GM18507 (cell line): ENCODE data around the gene LHX4.

Experiments used
- DNase-seq: peaks from one replicate; pipeline ENCODE4 v3.0.0; 2011; ENCODE audit warnings: low read depth; ENCODE audit not compliant: insufficient read length; ENCODE audit errors: extremely low spot score
- FAIRE-seq: peaks from 2 replicates; lab custom pipeline; 2011; peaks lifted over from hg19 to GRCh38; lab: Jason Lieb, UNC

The LHX4 gene

GRCh38 chr1:180253585-180254495 is 23.8 kb downstream of the LHX4 start:
- DNase-seq (no peak), FAIRE-seq (no peak)

GRCh38 chr1:180254496-180254819 is 24.4 kb downstream of the LHX4 start:
- no peak for FAIRE-seq

GRCh38 chr1:180254854-180255253 is 24.8 kb downstream of the LHX4 start:
- no peak for DNase-seq
- FAIRE-seq: no peak

More at GRCh38 chr1:180254496-180254819, 24.4 kb downstream of the LHX4 start:
- no peak for DNase-seq

- DNase-seq: no peak
- FAIRE-seq: no peak
These were observed 25.7 kb downstream of the LHX4 start for GRCh38 chr1:180255536-180256340.

GRCh38 chr1:180256341-180257027 is 26.4 kb downstream of the LHX4 start:
- DNase-seq (no peak), FAIRE-seq (no peak)

GRCh38 chr1:180257028-180257386 is 26.9 kb downstream of the LHX4 start:
- FAIRE-seq (no peak), DNase-seq (no peak)

GRCh38 chr1:180257486-180257885 is 27.4 kb downstream of the LHX4 start:
- DNase-seq (no peak), FAIRE-seq (no peak)

GRCh38 chr1:180258290-180258689 is 28.2 kb downstream of the LHX4 start:
- no peak for DNase-seq
- FAIRE-seq: no peak

GRCh38 chr1:180258935-180259334 is 28.9 kb downstream of the LHX4 start:
- DNase-seq (no peak), FAIRE-seq (no peak)

- FAIRE-seq (no peak), DNase-seq (no peak)
These were observed 29.6 kb downstream of the LHX4 start for GRCh38 chr1:180259431-180260338.

GRCh38 chr1:180260541-180260940 is 30.5 kb downstream of the LHX4 start:
- FAIRE-seq (no peak), DNase-seq (no peak)

GRCh38 chr1:180261030-180261429 is 31.0 kb downstream of the LHX4 start:
- no peak for FAIRE-seq
- no peak for DNase-seq

GRCh38 chr1:180261524-180262155 is 31.6 kb downstream of the LHX4 start:
- no peak for DNase-seq
- no peak for FAIRE-seq

GRCh38 chr1:180262628-180263488 is 32.8 kb downstream of the LHX4 start:
- DNase-seq: no peak
- no peak for FAIRE-seq

- DNase-seq (no peak), FAIRE-seq (no peak)
These were observed 34.5 kb downstream of the LHX4 start for GRCh38 chr1:180264595-180264994.

GRCh38 chr1:180265201-180265600 is 35.1 kb downstream of the LHX4 start:
- DNase-seq (no peak), FAIRE-seq (no peak)

- DNase-seq (no peak), FAIRE-seq (no peak)
These were observed 35.8 kb downstream of the LHX4 start for GRCh38 chr1:180265871-180266270.
